Measurements from ENCODE around the gene SLF1. TPM values are rescaled to one million over a fixed set of nuclear protein-coding genes. Genes with fewer than 3 reads are reported as not detected.

Gene SLF1
- total and polyA plus RNA-seq, 9 of the 15 experiments (the other 6 are each of a cell fraction or from before 2014, with no cell fraction given) = 9.8 to 31.1 (median 16.3) TPM

DNA sequence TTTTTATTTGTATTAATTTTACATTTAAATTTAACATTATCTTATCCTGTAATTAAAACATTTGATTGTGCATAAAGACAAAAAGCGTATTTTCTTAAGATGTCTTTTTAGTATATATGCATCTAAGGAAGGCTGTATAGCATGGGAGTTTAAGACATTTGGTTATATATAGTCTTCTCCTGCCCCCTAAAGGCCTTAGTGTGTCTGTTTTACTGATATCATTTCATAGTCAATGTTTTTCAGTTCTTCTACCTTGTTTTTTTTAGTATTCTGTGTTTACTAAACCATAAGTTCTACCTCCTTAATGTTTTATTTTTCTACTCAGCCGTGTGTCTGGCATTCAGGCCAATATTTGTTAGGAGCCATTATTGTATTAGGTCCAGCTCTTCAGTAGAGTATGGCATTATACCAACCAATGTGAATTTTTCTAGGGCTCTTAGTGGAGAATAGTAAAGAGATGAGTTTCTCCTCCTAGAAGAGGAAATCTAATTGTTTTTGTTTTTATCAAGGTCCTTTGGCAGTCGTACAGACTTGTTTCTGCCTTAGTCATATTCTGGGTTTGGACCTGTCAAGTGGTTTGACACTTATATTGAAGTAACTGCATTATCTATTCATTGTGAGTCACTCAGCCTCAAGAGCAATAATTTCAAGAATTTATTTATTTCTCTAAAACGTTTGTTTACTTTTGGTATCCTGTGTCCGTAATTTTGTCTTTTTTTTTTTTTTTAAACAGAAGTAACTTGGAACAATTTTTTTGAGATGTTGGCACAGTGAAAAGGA is 74.8 kb downstream of the SLF1 start (continued):
- TF ChIP-seq, protein P1, sequence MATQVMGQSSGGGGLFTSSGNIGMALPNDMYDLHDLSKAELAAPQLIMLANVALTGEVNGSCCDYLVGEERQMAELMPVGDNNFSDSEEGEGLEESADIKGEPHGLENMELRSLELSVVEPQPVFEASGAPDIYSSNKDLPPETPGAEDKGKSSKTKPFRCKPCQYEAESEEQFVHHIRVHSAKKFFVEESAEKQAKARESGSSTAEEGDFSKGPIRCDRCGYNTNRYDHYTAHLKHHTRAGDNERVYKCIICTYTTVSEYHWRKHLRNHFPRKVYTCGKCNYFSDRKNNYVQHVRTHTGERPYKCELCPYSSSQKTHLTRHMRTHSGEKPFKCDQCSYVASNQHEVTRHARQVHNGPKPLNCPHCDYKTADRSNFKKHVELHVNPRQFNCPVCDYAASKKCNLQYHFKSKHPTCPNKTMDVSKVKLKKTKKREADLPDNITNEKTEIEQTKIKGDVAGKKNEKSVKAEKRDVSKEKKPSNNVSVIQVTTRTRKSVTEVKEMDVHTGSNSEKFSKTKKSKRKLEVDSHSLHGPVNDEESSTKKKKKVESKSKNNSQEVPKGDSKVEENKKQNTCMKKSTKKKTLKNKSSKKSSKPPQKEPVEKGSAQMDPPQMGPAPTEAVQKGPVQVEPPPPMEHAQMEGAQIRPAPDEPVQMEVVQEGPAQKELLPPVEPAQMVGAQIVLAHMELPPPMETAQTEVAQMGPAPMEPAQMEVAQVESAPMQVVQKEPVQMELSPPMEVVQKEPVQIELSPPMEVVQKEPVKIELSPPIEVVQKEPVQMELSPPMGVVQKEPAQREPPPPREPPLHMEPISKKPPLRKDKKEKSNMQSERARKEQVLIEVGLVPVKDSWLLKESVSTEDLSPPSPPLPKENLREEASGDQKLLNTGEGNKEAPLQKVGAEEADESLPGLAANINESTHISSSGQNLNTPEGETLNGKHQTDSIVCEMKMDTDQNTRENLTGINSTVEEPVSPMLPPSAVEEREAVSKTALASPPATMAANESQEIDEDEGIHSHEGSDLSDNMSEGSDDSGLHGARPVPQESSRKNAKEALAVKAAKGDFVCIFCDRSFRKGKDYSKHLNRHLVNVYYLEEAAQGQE (IDR thresholded peaks at IDR 0.05; ENCODE audit: borderline replicate concordance) = peak; percentile 45; the same call in 1 of the 2 replicates
- TF ChIP-seq, protein P1 (CRISPR knock-in tag; IDR thresholded peaks at IDR 0.05; ENCODE audit: low read depth) = no peak
- no peak for TF ChIP-seq ZNF146 (CRISPR knock-in tag; IDR thresholded peaks at IDR 0.05; ENCODE audit: unreplicated experiment)

All from K562 (cell line).